ENCODE measurements around the gene ZNF682. TPM values are rescaled to one million over a fixed set of nuclear protein-coding genes. Genes with fewer than 3 reads are reported as not detected.

The ZNF682 gene
- total RNA-seq, 1 experiment from 2014 or later, result 2.5 TPM

DNA sequence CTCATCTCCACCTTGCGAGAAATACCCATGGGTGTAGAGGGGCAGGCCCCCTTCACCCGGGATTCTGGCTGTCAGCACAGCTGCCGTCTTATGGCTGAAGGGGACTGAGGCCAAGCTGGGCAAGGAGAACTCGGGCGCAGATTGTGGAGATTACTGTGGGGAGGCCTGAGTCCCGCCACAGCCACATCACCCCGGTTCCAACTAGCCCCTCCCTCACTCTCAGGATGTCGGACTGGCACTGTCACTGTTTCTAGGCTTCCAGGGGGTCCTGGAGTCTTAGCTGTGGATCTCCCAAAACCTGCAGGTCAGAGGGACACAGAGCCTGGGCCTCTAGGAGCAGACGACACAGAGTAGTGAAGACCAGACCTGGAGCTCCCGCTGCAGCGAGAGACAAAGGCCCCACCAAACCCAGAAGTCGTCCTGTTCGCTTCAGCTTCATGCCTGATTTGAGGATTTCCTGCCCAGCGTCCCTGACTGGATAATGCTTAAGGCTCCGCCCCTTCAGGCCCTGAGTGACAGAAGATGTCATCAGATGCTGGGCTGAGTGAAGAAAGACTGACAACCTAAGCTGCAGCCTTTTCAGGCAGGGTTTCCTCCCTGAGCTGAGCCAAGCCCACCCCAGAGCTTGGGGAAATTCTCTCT is 82.8 kb downstream of the ZNF682 start:
- H3K27me3 ChIP-seq (replicated peaks; ENCODE audit: control insufficient read depth, insufficient read depth, low read length), result no peaks in the 10 kb centered on the region
- no peaks in the 10 kb centered on the region for H3K36me3 ChIP-seq (ENCODE audit: control insufficient read depth, insufficient read depth, low read length)
- no peak overlapping the region for H3K27ac Mint-ChIP-seq (ENCODE audit: unreplicated experiment)
- no peaks in the 10 kb centered on the region for H3K4me1 Mint-ChIP-seq (ENCODE audit: low read depth, unreplicated experiment)
- no peak for DNase-seq
- TF ChIP-seq, protein P1, sequence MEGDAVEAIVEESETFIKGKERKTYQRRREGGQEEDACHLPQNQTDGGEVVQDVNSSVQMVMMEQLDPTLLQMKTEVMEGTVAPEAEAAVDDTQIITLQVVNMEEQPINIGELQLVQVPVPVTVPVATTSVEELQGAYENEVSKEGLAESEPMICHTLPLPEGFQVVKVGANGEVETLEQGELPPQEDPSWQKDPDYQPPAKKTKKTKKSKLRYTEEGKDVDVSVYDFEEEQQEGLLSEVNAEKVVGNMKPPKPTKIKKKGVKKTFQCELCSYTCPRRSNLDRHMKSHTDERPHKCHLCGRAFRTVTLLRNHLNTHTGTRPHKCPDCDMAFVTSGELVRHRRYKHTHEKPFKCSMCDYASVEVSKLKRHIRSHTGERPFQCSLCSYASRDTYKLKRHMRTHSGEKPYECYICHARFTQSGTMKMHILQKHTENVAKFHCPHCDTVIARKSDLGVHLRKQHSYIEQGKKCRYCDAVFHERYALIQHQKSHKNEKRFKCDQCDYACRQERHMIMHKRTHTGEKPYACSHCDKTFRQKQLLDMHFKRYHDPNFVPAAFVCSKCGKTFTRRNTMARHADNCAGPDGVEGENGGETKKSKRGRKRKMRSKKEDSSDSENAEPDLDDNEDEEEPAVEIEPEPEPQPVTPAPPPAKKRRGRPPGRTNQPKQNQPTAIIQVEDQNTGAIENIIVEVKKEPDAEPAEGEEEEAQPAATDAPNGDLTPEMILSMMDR (IDR thresholded peaks at IDR 0.05; ENCODE audit: insufficient read depth in 1 of 2, low read depth in 1 of 2, low read length in 1 of 2, severe bottlenecking in 1 of 2, unreplicated experiment in 1 of 2), result no peak
- no peaks in the 10 kb centered on the region for H3K9me3 ChIP-seq
- CTCF ChIA-PET, result no interaction called here
- no peak overlapping the region for H3K4me3 ChIP-seq (ENCODE audit: low read depth, low read length)
- peaks cover 27% of the 10 kb centered on the region for H3K9me3 Mint-ChIP-seq (ENCODE audit: unreplicated experiment)
- H3K4me3 Mint-ChIP-seq (ENCODE audit: unreplicated experiment), result no peak overlapping the region
- BruUV-seq (replicated peaks), result no TSS peak
- intact Hi-C loops (cut with micrococcal nuclease; ENCODE audit: unreplicated experiment), result no loop called here
- no peaks in the 10 kb centered on the region for H3K27me3 Mint-ChIP-seq (ENCODE audit: insufficient read depth, unreplicated experiment)
- POLR2A ChIA-PET, result no interaction called here
- H3K4me1 ChIP-seq, result no peaks in the 10 kb centered on the region
- H3K36me3 Mint-ChIP-seq (ENCODE audit: insufficient read depth, unreplicated experiment), result no peaks in the 10 kb centered on the region

DNA sequence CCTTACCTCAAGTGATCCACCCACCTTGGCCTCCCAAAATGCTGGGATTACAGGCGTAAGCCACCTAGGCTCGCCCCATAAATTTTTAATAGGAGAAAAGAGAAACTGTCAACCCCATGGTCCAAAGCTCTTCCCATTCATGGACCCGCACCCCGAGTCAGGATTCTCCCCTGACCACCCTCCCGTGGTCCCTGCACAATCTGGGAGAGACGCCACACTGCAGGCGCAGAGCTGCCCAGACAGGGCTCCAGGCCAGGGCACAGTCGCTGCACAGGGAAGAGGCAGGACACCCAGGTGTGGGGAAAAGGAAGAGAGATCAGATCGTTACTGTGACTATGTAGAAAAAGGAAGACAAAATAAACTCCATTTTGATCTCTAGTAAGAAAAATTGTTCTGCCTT is 84.1 kb downstream of the ZNF682 start:
- peaks cover 27% of the 10 kb centered on the region for H3K9me3 Mint-ChIP-seq (ENCODE audit: unreplicated experiment)
- Histone ChIP-seq H3K36me3 (ENCODE audit: control insufficient read depth, insufficient read depth, low read length) (no peaks in the 10 kb centered on the region), H3K9me3 (no peaks in the 10 kb centered on the region), H3K4me1 (no peaks in the 10 kb centered on the region), H3K4me3 (ENCODE audit: low read depth, low read length) (no peak overlapping the region), H3K27me3 (replicated peaks; ENCODE audit: control insufficient read depth, insufficient read depth, low read length) (no peaks in the 10 kb centered on the region)
- H3K27ac Mint-ChIP-seq (ENCODE audit: unreplicated experiment), result no peak overlapping the region
- no peak overlapping the region for H3K4me3 Mint-ChIP-seq (ENCODE audit: unreplicated experiment)
- intact Hi-C loops (cut with micrococcal nuclease; ENCODE audit: unreplicated experiment), result no loop called here
- no peaks in the 10 kb centered on the region for H3K36me3 Mint-ChIP-seq (ENCODE audit: insufficient read depth, unreplicated experiment)
- no peaks in the 10 kb centered on the region for H3K4me1 Mint-ChIP-seq (ENCODE audit: low read depth, unreplicated experiment)
- no peaks in the 10 kb centered on the region for H3K27me3 Mint-ChIP-seq (ENCODE audit: insufficient read depth, unreplicated experiment)
- ChIA-PET CTCF (interaction anchor here (0.6 kb wide), 1 partner anchor 399 kb away, joined by 5 read pairs; no protein-coding TSS in a partner anchor), POLR2A (no interaction called here)
- TF ChIP-seq, protein P1 (IDR thresholded peaks at IDR 0.05; ENCODE audit: insufficient read depth in 1 of 2, low read depth in 1 of 2, low read length in 1 of 2, severe bottlenecking in 1 of 2, unreplicated experiment in 1 of 2), result no peak
- no TSS peak for BruUV-seq (replicated peaks)
- DNase-seq, result no peak

Other genes with a start within 250 kb of the ZNF682 start
- gene ZNF506, start 217.8 kb downstream of the ZNF682 start, total RNA-seq (2022), result 8.1 and 9.4 TPM in 2 replicates
- gene ZNF253, start 173.6 kb downstream of the ZNF682 start, total RNA-seq (2022), result 6.4 and 7.1 TPM in 2 replicates
- 6.3 and 7.5 TPM in 2 replicates for gene ZNF93, start 138.6 kb downstream of the ZNF682 start, total RNA-seq (2022)
- gene ZNF90, start 38.5 kb upstream of the ZNF682 start, total RNA-seq (2022), result 4.8 and 7.1 TPM in 2 replicates
- gene ZNF486, start 127.7 kb upstream of the ZNF682 start, total RNA-seq (2022), result 0.66 and 0.79 TPM in 2 replicates

All from Caco-2 (cell line).